Measurements from ENCODE around the gene ACTR1A. TPM values are rescaled to one million over a fixed set of nuclear protein-coding genes. Genes with fewer than 3 reads are reported as not detected.

ACTR1A gene
- total and polyA plus RNA-seq, 4 experiments from 2014 or later, result 54.9 to 72.3 (median 65.0) TPM

DNA sequence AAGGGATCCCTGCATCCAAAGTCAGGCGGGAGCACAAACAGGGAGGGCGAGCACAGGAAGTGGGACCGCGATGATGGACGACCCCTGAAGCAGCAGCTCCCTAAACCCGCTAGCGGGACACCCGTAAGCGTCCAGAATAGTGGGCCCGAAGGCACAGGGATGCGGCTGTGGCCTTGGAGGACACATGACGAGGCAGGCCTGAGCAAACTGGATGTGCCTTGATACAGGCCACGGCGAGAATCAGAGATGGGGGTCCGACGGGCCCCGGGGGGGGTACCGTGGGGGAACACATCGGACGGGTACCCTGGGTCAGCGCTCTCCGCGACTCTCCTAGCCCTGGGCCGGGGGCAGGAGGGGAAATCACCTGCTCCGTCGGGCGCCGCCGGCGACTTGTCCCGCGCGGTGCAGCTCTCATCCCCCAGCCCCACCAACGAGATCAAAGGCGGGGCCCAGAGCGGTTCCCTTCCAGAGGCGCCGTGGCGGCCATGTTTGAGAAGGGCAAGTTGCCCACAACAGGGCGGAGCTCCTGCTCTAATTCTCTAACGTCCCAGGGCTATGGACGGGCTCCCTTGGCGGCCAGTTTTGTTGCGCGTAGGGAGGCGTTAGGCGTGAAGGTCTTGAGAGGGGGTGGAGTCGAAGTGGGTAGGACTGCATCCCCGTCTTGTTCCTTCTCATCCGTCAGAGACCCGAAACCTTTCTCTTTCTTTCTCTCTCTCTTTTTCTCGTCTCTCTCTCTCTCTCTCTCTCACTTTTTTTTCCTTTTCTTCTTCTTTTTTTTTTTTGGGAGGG lies 70.2 kb downstream of the ACTR1A start, which contains the start of gene CUEDC2:
Gene CUEDC2 (minus strand): TSS at position 413 of the 789 bp plus-strand sequence. CDS start 7,386 bp downstream, outside the sequence.
- peak; percentile 89 to 95 (median 93) for DNase-seq
- Mint-ChIP-seq H3K27me3 (no peaks in the 10 kb centered on the region), H3K27ac (peak within 1 kb of the TSS; percentile 84 to 98 (median 97)), H3K9me3 (no peaks in the 10 kb centered on the region), H3K36me3 (peaks cover 0 to 13% of the 10 kb centered on the region in 2 donors), H3K4me1 (peaks cover 24 to 57% (median 40%) of the 10 kb centered on the region in 4 donors), H3K4me3 (peak within 1 kb of the TSS; percentile 90 to 95 (median 94))
- peak within 1 kb of the TSS; percentile 79 for H3K27ac ChIP-seq (ENCODE audit: low read depth, low read length)
- H3K9me3 ChIP-seq (ENCODE audit: control insufficient read depth in 1 of 2, low read length in 2 of 2), result no peaks in the 10 kb centered on the region
- H3K4me3 ChIP-seq (ENCODE audit: low read length in 2 of 2), result peak within 1 kb of the TSS; percentile 83 to 92
- intact Hi-C loops (cut with micrococcal nuclease), result loop anchor here (1.0 to 5.0 kb wide), 5 partner anchors 11 to 310 kb away; partner anchors contain the start of gene WBP1L
- H3K27me3 ChIP-seq (ENCODE audit: insufficient read depth, low read length), result no peaks in the 10 kb centered on the region
- H3K4me1 ChIP-seq (ENCODE audit: insufficient read depth, low read length), result peaks cover 52% of the 10 kb centered on the region
- ChIA-PET POLR2A (ENCODE audit: partially characterized antibody) (interaction anchor here (0.6 to 9.9 kb wide), 19 partner anchors 9 to 286 kb away, joined by 3 to 198 read pairs (median 4); partner anchors contain the start of genes C10orf95, FBXL15, NFKB2 and SUFU), CTCF (ENCODE audit: partially characterized antibody) (interaction anchor here (0.6 to 5.9 kb wide), 12 partner anchors 10 to 300 kb away, joined by 3 to 42 read pairs (median 4); partner anchors contain the start of genes ACTR1A, C10orf95, FBXL15 and PPRC1)
- no peaks in the 10 kb centered on the region for H3K36me3 ChIP-seq (ENCODE audit: insufficient read depth, low read length)

DNA sequence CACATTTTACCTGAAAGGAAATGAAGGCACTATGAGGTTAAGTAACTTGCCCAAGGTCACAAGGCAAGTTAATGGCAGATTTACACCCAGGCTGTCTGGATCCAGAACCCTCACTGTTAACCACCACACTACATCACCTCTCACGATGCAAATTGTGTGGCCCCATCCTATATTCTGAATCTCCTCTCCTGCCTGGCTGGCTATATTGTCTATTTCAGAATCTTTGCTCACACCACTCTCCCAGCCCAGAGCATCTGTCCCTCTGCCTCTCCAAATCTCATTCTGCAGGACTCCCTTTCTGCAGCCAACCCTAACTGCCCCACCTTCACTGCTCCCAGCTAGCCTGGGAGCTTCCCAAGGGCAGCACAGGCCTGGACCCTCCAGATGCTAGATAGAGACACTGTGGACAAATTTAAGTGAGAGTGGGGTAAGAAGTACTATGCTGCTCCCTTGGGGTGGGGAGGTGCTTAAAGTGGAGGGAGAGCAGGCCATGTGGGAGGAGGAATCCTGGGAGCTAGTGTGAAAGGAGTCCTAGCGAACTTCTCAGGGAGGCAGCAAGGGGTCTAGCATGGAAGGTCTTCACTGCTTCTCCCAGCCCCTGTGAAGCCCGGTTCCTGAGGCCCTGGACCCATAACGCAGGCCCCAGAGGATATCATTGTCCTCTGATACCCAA lies 70.9 kb downstream of the ACTR1A start:
- peak overlapping the region; percentile 90 to 95 (median 94) for H3K4me3 Mint-ChIP-seq
- no peaks in the 10 kb centered on the region for H3K9me3 Mint-ChIP-seq
- peak overlapping the region; percentile 83 to 92 for H3K4me3 ChIP-seq (ENCODE audit: low read length in 2 of 2)
- H3K4me1 ChIP-seq (ENCODE audit: insufficient read depth, low read length), result peaks cover 46% of the 10 kb centered on the region
- no peak for DNase-seq
- peaks cover 22 to 55% (median 35%) of the 10 kb centered on the region in 4 donors for H3K4me1 Mint-ChIP-seq
- POLR2A ChIA-PET (ENCODE audit: partially characterized antibody), result interaction anchor here (1.1 to 9.9 kb wide), 10 partner anchors 8 to 211 kb away, joined by 3 to 198 read pairs (median 10); partner anchors contain the start of genes C10orf95, FBXL15, NFKB2 and SUFU
- peak overlapping the region; percentile 66 to 98 (median 91) for H3K27ac Mint-ChIP-seq
- no peaks in the 10 kb centered on the region for H3K36me3 ChIP-seq (ENCODE audit: insufficient read depth, low read length)
- H3K27me3 Mint-ChIP-seq, result no peaks in the 10 kb centered on the region
- peaks cover 0 to 15% of the 10 kb centered on the region in 2 donors for H3K36me3 Mint-ChIP-seq
- intact Hi-C loops (cut with micrococcal nuclease), result loop anchor here (1.0 to 5.0 kb wide), 5 partner anchors 10 to 311 kb away; partner anchors contain the start of gene WBP1L
- no peaks in the 10 kb centered on the region for H3K9me3 ChIP-seq (ENCODE audit: control insufficient read depth in 1 of 2, low read length in 2 of 2)
- peak overlapping the region; percentile 79 for H3K27ac ChIP-seq (ENCODE audit: low read depth, low read length)
- CTCF ChIA-PET (ENCODE audit: partially characterized antibody), result interaction anchor here (1.0 to 5.9 kb wide), 6 partner anchors 9 to 71 kb away, joined by 3 to 42 read pairs (median 11); partner anchors contain the start of genes ACTR1A, C10orf95 and FBXL15
- no peaks in the 10 kb centered on the region for H3K27me3 ChIP-seq (ENCODE audit: insufficient read depth, low read length)

GRCh38 chr10:102429468-102429867 lies 73.0 kb downstream of the ACTR1A start:
- intact Hi-C loops (cut with micrococcal nuclease), result no loop called here
- Histone ChIP-seq H3K36me3 (ENCODE audit: insufficient read depth, low read length) (no peaks in the 10 kb centered on the region), H3K4me1 (ENCODE audit: insufficient read depth, low read length) (peaks cover 26% of the 10 kb centered on the region), H3K27ac (ENCODE audit: low read depth, low read length) (no peak overlapping the region), H3K4me3 (ENCODE audit: low read length in 2 of 2) (no peak overlapping the region), H3K27me3 (ENCODE audit: insufficient read depth, low read length) (no peaks in the 10 kb centered on the region), H3K9me3 (ENCODE audit: control insufficient read depth in 1 of 2, low read length in 2 of 2) (no peaks in the 10 kb centered on the region)
- ChIA-PET POLR2A (ENCODE audit: partially characterized antibody) (interaction anchor here (0.5 to 9.9 kb wide), 3 partner anchors 6 to 184 kb away, joined by 3 to 198 read pairs (median 186); partner anchors contain the start of genes C10orf95, FBXL15 and GBF1), CTCF (ENCODE audit: partially characterized antibody) (interaction anchor here (1.5 kb wide), 1 partner anchor 9 kb away, joined by 3 read pairs; the partner anchor contains the start of gene FBXL15)
- Mint-ChIP-seq H3K27me3 (no peaks in the 10 kb centered on the region), H3K27ac (no peak overlapping the region), H3K9me3 (no peaks in the 10 kb centered on the region), H3K4me3 (no peak overlapping the region), H3K4me1 (peaks cover 10 to 34% (median 23%) of the 10 kb centered on the region in 4 donors), H3K36me3 (peaks cover 0 to 16% of the 10 kb centered on the region in 2 donors)
- DNase-seq, result no peak

Small RNA genes lying within 50 kb of the gene (microRNA-seq; reads per million reads assigned to microRNA genes)
- gene MIR146B (ENCODE audit: borderline microRNAs expressed, borderline number of aligned reads, borderline replicate concordance), result 20,409 reads per million, percentile 97 among the genes with 10 or more reads in this experiment

Other genes with a start within 250 kb of the ACTR1A start
- gene NFKB2, start 107.0 kb downstream of the ACTR1A start, total RNA-seq, result 100 to 1,000 TPM; 146 to 147 TPM
- gene NFKB2, start 107.0 kb downstream of the ACTR1A start, polyA plus RNA-seq, result 10 to 100 TPM in 1 of 2 donors, 1 to 10 TPM in 1; 6.6 to 25.2 TPM
- 1 to 10 TPM; 4.9 to 5.4 TPM for gene PSD, start 83.9 kb downstream of the ACTR1A start, total RNA-seq
- 1 to 10 TPM; 2.1 to 2.7 TPM for gene PSD, start 83.9 kb downstream of the ACTR1A start, polyA plus RNA-seq
- 10 to 100 TPM; 21.1 to 24.1 TPM for gene FBXL15, start 81.9 kb downstream of the ACTR1A start, total RNA-seq
- 10 to 100 TPM; 27.5 to 44.5 TPM for gene FBXL15, start 81.9 kb downstream of the ACTR1A start, polyA plus RNA-seq
- 10 to 100 TPM; 27.2 to 30.8 TPM for gene CUEDC2, start 70.1 kb downstream of the ACTR1A start, total RNA-seq
- gene CUEDC2, start 70.1 kb downstream of the ACTR1A start, polyA plus RNA-seq, result 10 to 100 TPM; 52.0 to 57.5 TPM
- 1 to 10 TPM in 1 of 2 experiments, under 1 TPM in 1; 0.89 to 1.6 TPM for gene C10orf95, start 51.2 kb downstream of the ACTR1A start, total RNA-seq
- under 1 TPM; 0.41 to 0.42 TPM for gene C10orf95, start 51.2 kb downstream of the ACTR1A start, polyA plus RNA-seq
- 10 to 100 TPM; 20.5 to 22.0 TPM for gene SUFU, start 1.3 kb upstream of the ACTR1A start, total RNA-seq
- 10 to 100 TPM in 1 of 2 donors, 1 to 10 TPM in 1; 2.0 to 12.6 TPM for gene SUFU, start 1.3 kb upstream of the ACTR1A start, polyA plus RNA-seq
- 10 to 100 TPM; 68.4 to 71.6 TPM for gene TRIM8, start 141.8 kb upstream of the ACTR1A start, total RNA-seq
- 10 to 100 TPM; 33.0 to 56.4 TPM for gene TRIM8, start 141.8 kb upstream of the ACTR1A start, polyA plus RNA-seq
- 1 to 10 TPM; 3.7 to 4.0 TPM for gene ARL3, start 211.7 kb upstream of the ACTR1A start, total RNA-seq
- gene ARL3, start 211.7 kb upstream of the ACTR1A start, polyA plus RNA-seq, result 1 to 10 TPM; 5.8 to 7.3 TPM
- gene SFXN2, start 211.9 kb upstream of the ACTR1A start, total RNA-seq, result 10 to 100 TPM; 20.2 to 21.7 TPM
- gene SFXN2, start 211.9 kb upstream of the ACTR1A start, polyA plus RNA-seq, result 10 to 100 TPM in 1 of 2 donors, 1 to 10 TPM in 1; 9.5 to 11.4 TPM
- gene WBP1L, start 241.2 kb upstream of the ACTR1A start, total RNA-seq, result 10 to 100 TPM; 39.3 to 41.1 TPM
- 10 to 100 TPM; 25.7 to 34.3 TPM for gene WBP1L, start 241.2 kb upstream of the ACTR1A start, polyA plus RNA-seq